Motor neuron (in vitro differentiated cells): ENCODE results near the gene GUCA1A. TPM values are rescaled to one million over a fixed set of nuclear protein-coding genes. Genes with fewer than 3 reads are reported as not detected.
"Not testable (repeated sequence)": the region's sequence is repeated elsewhere in the genome, so short reads cannot be mapped to it uniquely, and the experiment has no call there.

Experiments used
- ATAC-seq, 8 experiments: fragments of 200-7000 bp; cut with Tn5 transposase; replicated peaks in 6 of 8; 2 replicates each; pipeline ENCODE4 v1.8.0; 2021; ENCODE audit warnings: mild to moderate bottlenecking in 8 of 8, moderate library complexity in 8 of 8
- H3K27ac ChIP-seq, 2 donors: fragments of 250-450 bp; sonication (Bioruptor Pico); 2 replicates each; pipeline ENCODE4 v1.9.0; 2021; ENCODE audit warnings: antibody characterized with exemption in 2 of 2, mild to moderate bottlenecking in 2 of 2, moderate library complexity in 1 of 2
- H3K4me1 ChIP-seq, 2 donors: fragments of 250-450 bp; sonication (Bioruptor Pico); replicated peaks in 1 of 2; 2 replicates each; pipeline ENCODE4 v1.6.1; 2021; ENCODE audit warnings: antibody characterized with exemption in 2 of 2, mild to moderate bottlenecking in 2 of 2, moderate library complexity in 1 of 2
- H3K4me3 ChIP-seq, 5 donors: fragments of 250-450 bp; sonication (Bioruptor Pico); 2 replicates each; pipeline ENCODE4 v1.9.0; 2021; ENCODE audit warnings: antibody characterized with exemption in 5 of 5, mild to moderate bottlenecking in 5 of 5, moderate library complexity in 4 of 5
- WGBS, 10 experiments: fragments of 450-650 bp; shearing (Covaris generic); methylation state at CpG; one replicate each; pipeline ENCODE4 v1.0.0; 2022; 5-methylcytosine and 5-hydroxymethylcytosine counted together
- in situ Hi-C, 9 experiments: fragments of 400-800 bp; cut with MboI; loops; one replicate each; pipeline ENCODE4 v1.15.0; 2021; ENCODE audit warnings: low sequenced_read_pairs in 9 of 9, low pct_unique_long_range_greater_than_20kb in 2 of 9; ENCODE audit not compliant: unreplicated experiment in 9 of 9
- total RNA-seq, 8 experiments: library from RNA; unstranded; fragments of 300-600 nt; gene quantifications; 2 replicates each; pipeline versions ENCODE4 v1.2.3 to v1.2.4, GENCODE V29; 2022

Gene GUCA1A
- total RNA-seq, 8 experiments from 2014 or later, result 0.25 to 4.2 (median 1.5) TPM; not detected in 1

DNA sequence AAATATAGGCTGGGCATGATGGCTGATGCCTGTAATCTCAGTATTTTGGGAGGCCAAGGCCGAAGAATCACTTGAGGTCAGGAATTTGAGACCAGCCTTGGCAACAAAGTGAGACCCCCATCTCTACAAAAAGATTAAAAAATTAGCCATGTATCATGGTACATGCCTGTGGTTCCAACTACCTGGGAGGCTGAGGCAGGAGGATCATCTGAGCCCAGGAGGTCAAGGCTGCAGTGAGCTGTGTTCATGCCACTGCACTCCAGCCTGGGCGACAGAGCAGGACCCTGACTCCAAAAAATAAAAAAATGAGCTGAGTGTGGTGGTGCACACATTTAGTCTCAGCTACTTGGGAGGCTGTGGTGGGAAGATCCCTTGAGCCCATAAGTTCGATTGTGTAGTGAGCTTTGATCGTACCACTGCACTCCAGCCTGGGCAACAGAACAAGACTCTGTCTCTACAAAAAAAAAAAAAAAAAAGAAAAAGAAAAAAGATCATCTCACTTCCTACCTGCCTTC, 31.7 kb downstream of the GUCA1A start:
- ATAC-seq, result no peak
- H3K4me3 ChIP-seq, result no peak overlapping the region
- in situ Hi-C loops, result no loop called here
- WGBS, 10 experiments, result 100% methylated on average over 1 to 3 of the region's 4 CpGs; no CpG with 5 or more reads in 4 of the 10 experiments
- H3K27ac ChIP-seq, result no peak overlapping the region
- H3K4me1 ChIP-seq, result no peaks in the 10 kb centered on the region

GRCh38 chr6:42207559-42207958, 34.4 kb downstream of the GUCA1A start:
- H3K4me3 ChIP-seq, H3K27ac ChIP-seq, in situ Hi-C loops, H3K4me1 ChIP-seq: not testable (repeated sequence)
- WGBS, 10 experiments, result 32 to 100% (median 85%) methylated on average over 1 to 2 of the region's 2 CpGs
- peak in 1 of 8 experiments; percentile 36 for ATAC-seq

- Histone ChIP-seq H3K27ac (no peak overlapping the region), H3K4me3 (no peak overlapping the region), H3K4me1 (peaks cover 0 to 4% of the 10 kb centered on the region in 2 donors)
- ATAC-seq, result peak in 1 of 8 experiments; percentile 65
- no CpG with 5 or more reads among the region's 1 CpG for WGBS, 10 experiments
- in situ Hi-C loops, result no loop called here
Measured at GRCh38 chr6:42210551-42210950, 37.4 kb downstream of the GUCA1A start.

DNA sequence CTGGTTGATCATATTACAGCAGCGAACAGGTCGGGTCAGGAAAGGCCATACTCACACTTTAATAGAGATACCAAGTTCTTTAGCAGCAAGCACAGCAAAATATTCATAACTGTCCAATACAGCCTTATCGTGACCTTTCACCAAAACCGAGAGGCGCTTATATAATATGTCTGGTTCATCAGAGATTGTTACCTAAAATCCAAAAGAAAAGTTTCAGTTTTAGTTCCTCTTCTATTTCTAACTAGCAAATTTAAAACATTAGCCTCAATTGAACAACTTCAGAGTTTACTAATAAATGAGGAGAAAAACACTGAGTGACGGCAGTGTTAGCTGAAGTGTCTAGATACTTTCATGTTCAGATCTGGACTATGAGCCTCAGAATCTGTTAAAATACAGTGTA, 38.6 kb downstream of the GUCA1A start:
- no peak for ATAC-seq
- WGBS, 10 experiments, result 97 to 100% (median 100%) methylated on average over 2 to 6 of the region's 6 CpGs; no CpG with 5 or more reads in 1 of the 10 experiments
- Histone ChIP-seq H3K4me1 (peaks cover 4 to 7% of the 10 kb centered on the region in 2 donors), H3K4me3 (no peak overlapping the region), H3K27ac (no peak overlapping the region)
- in situ Hi-C loops, result no loop called here

DNA sequence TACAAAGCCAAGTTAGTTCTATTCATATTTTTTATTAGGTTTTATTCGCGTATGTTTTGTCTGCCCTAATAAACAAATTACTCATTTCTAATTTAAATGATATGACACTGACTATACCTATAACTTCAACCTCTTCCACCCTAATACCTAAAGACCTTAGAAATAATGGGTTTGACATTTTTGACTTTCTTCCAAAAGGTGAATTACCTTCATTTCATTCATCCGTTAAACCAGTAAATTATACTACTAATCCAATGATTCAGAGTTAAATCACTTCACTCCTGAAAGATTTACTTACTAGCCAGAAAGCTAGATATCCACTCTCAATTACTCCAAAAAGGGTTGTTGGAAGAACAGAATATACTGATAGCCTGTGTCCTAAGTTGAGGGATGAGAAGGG, 39.3 kb downstream of the GUCA1A start:
- in situ Hi-C loops, result no loop called here
- WGBS, 10 experiments, result 62 to 100% (median 77%) methylated on average over 2 to 3 of the region's 3 CpGs
- Histone ChIP-seq H3K4me1 (peaks cover 5 to 8% of the 10 kb centered on the region in 2 donors), H3K4me3 (no peak overlapping the region), H3K27ac (no peak overlapping the region)
- no peak for ATAC-seq

DNA sequence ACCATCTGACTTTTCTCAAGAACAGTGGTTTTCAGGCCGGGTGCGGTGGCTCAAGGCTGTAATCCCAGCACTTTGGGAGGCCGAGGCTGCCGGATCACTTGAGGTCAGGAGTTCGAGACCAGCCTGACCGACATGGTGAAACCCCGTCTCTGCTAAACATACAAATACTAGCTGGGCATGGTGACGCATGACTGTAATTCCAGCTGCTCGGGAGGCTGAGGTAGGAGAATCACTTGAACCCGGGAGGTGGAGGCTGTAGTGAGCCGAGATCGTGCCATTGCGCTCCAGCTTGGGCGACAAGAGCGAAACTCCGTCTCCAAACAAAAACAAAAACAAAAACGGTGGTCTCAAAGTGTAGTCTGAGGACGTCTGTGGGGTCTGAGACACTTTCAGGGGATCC, 43.3 kb downstream of the GUCA1A start:
- H3K4me1 ChIP-seq, H3K27ac ChIP-seq, ATAC-seq, in situ Hi-C loops: not testable (repeated sequence)
- peak overlapping the region in 2 of 5 donors; percentile 59 to 83 for H3K4me3 ChIP-seq
- 17 to 100% (median 81%) methylated on average over 1 to 13 of the region's 18 CpGs; no CpG with 5 or more reads in 2 of the 10 experiments for WGBS, 10 experiments

DNA sequence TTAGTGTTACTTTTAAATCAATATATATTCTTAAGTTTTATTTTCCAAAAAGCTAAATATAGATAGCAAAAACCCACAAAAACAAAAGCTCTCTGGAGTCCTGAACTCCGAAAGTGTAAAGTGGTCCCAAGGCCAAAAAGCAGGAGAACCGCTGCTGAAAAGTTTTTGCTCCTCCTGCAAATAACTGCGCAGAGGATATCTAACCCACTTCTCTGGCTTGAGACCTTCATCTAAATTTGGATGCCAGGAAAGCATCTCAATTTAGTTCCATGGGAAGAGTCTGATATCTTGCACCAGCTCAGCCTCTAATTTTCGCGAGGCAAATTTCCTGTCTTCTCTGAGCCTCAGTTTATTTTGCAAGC, 44.0 kb downstream of the GUCA1A start:
- in situ Hi-C loops, result no loop called here
- H3K27ac ChIP-seq, result peak overlapping the region; percentile 59 to 84
- 0 to 83% (median 10%) methylated on average over 1 to 5 of the region's 5 CpGs; no CpG with 5 or more reads in 1 of the 10 experiments for WGBS, 10 experiments
- ATAC-seq, result peak in 1 of 8 experiments; percentile 2
- H3K4me1 ChIP-seq, result peaks cover 5 to 8% of the 10 kb centered on the region in 2 donors
- peak overlapping the region; percentile 45 to 88 (median 59) for H3K4me3 ChIP-seq

- in situ Hi-C loops, result no loop called here
Measured at GRCh38 chr6:42217519-42218367, 44.6 kb downstream of the GUCA1A start, which contains the start of gene MRPS10. Gene MRPS10, minus strand, starts transcription at chr6:42217861. Its CDS starts 12 bp downstream, at chr6:42217849.

DNA sequence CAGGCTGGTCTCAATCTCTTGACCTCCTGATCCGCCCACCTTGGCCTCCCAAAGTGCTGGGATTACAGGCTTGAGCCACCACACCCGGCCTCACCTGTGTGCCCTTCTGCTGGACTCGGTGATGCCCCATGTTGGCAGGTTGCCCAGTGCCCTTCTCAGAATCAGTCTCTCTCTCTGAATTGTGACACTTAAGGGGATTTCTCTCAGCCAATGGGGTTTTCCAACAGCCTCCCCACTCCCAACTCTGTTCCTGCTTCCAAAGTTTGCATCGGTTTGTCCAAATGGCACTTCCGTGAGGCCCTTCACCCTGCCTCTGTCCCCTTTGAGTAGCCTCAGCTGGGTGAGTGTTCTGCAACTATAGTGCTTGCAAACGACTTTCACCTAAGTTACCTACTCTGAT, 47.6 kb downstream of the GUCA1A start:
- in situ Hi-C loops, result no loop called here
- H3K4me1 ChIP-seq, result peaks cover 5 to 9% of the 10 kb centered on the region in 2 donors
- H3K27ac ChIP-seq, result no peak overlapping the region
- H3K4me3 ChIP-seq, result no peak overlapping the region
- ATAC-seq, result no peak
- WGBS, 10 experiments, result 0 to 78% (median 59%) methylated on average over 1 to 2 of the region's 6 CpGs; no CpG with 5 or more reads in 2 of the 10 experiments

More at GRCh38 chr6:42217519-42218367, 44.6 kb downstream of the GUCA1A start, which contains the start of gene MRPS10:
- Histone ChIP-seq H3K27ac (peak within 1 kb of the TSS; percentile 59 to 84), H3K4me1 (peaks cover 5 to 8% of the 10 kb centered on the region in 2 donors), H3K4me3 (peak within 1 kb of the TSS; percentile 45 to 88 (median 59))
- peak; percentile 89 to 100 (median 99) for ATAC-seq
- 5 to 50% (median 16%) methylated on average over 4 to 22 of the region's 29 CpGs for WGBS, 10 experiments

DNA sequence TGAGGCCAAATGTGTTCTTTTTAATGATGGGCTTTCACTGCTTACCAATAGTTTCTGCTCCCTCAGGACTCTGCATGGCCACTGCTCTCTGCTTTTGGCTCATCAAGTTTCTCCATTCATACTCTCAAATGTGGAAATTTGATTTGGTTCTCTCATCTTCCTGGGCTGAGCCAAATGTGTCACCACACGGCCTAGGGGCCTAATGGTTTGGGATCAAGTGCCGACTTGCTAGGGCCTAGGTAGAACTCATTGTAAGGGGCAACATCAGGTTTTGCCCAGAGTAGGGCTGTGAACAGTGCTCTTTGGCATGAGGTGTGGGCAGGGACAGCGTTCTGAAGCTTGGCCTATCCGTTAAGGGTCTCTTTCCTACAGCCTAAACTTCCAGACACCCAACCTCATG, 48.4 kb downstream of the GUCA1A start:
- Histone ChIP-seq H3K4me3 (no peak overlapping the region), H3K27ac (no peak overlapping the region), H3K4me1 (peaks cover 3 to 8% of the 10 kb centered on the region in 2 donors)
- ATAC-seq, result no peak
- WGBS, 10 experiments, result 46 to 100% (median 80%) methylated on average over 2 to 4 of the region's 4 CpGs; no CpG with 5 or more reads in 2 of the 10 experiments
- in situ Hi-C loops, result no loop called here

- peak in 1 of 8 experiments; percentile 54 for ATAC-seq
- in situ Hi-C loops, result no loop called here
- no peak overlapping the region for H3K27ac ChIP-seq
- no peak overlapping the region for H3K4me3 ChIP-seq
- WGBS, 10 experiments, result 80 to 100% (median 94%) methylated on average over 2 to 6 of the region's 7 CpGs; no CpG with 5 or more reads in 5 of the 10 experiments
- H3K4me1 ChIP-seq, result peaks cover 0 to 5% of the 10 kb centered on the region in 2 donors
Measured at GRCh38 chr6:42222448-42222847, 49.3 kb downstream of the GUCA1A start.

GRCh38 chr6:42224222-42225028, 51.3 kb downstream of the GUCA1A start:
- ATAC-seq, result peak; percentile 34 to 90 (median 58)
- in situ Hi-C loops, result loop anchor here in 1 of 9 experiments (25.0 kb wide), 1 partner anchor 313 kb away; no protein-coding TSS in a partner anchor
- H3K4me3 ChIP-seq, result no peak overlapping the region
- H3K4me1 ChIP-seq, result peaks cover 0 to 5% of the 10 kb centered on the region in 2 donors
- no peak overlapping the region for H3K27ac ChIP-seq
- WGBS, 10 experiments, result 21 to 100% (median 55%) methylated on average over 1 to 12 of the region's 12 CpGs

DNA sequence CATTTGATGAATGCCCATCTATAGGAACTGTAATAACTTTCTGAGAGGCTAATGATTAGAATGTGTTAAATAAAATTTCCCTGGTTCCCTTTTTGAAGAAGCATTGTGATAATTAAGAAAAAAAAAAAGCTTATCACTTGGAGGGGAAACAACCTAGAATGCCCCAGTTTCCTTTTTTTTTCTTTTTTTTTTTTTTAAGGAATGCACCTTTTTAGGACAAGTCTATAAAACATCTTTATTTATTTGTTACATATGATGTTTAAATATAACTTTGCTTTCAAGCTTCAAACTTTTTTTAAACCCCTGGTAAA, 51.8 kb downstream of the GUCA1A start:
- ATAC-seq, result peak in 2 of 8 experiments; percentile 38 to 45
- Histone ChIP-seq H3K4me1 (peaks cover 0 to 5% of the 10 kb centered on the region in 2 donors), H3K4me3 (no peak overlapping the region), H3K27ac (no peak overlapping the region)
- in situ Hi-C loops, result loop anchor here in 1 of 9 experiments (25.0 kb wide), 1 partner anchor 312 kb away; no protein-coding TSS in a partner anchor
